CD4-positive, alpha-beta T cell treated with Interleukin-6 at 100 ng/mL for 8 hours (primary cell): ENCODE measurements around the gene FAM237A.

ENCODE experiments used
- DNase-seq: peaks from one replicate; pipeline ENCODE4 v3.0.0-alpha.2; 2020; ENCODE audit warnings: mixed read lengths, low spot score

Gene FAM237A

DNA sequence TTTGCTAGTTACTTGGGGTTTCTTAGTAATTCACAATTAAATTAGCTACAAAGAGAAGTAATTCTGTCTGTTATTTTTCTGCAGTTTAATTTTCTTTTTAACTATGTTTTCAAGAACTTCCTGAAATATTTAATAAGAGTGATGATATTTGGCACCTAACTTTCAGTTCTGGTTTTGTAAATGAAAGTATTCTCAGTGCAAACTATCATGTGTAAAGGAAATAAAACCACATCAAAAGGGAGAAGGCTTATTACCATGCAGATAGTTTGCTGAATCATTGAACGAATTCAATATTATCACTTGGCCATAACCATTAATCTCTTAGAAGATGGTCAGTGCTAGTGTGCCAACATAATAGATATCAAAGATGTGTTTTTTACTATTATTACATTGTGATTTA is 46.7 kb downstream of the FAM237A start:
- no peak for DNase-seq

GRCh38 chr2:206692971-206693370 is 50.7 kb downstream of the FAM237A start:
- DNase-seq: no peak

DNA sequence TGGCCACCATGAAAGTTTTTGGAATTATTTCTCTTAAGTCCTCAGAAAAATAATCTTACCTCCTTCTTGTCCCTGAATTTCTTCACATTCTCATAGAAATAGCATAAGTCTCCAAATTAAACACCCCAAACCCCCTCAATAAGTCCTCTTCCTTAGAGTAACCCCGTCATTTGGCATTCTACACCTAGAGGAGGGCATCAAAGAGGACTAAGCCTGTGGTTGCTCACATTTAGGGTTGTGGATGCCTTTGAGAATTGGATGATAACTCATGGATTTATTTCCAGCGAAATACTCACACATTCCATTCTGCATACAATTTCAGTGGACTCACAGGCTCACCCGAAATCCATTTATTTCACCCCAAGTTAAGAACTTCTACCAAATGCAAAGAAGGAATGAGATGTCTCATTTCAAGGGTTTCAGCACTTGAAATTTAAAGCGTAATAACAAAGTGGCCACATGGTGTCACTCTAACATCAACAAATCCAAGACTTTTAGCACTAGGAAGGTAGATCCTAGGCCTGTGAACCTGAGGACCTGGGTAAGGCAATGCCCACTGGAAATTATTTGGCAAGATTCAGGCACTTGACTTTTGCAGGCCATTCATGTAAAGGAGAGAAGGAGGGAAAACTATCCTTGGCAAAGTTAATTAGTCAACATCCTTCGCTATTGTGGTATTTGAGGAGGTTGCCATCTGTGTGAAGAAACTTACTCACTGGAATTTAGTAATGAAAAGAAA is 51.3 kb downstream of the FAM237A start:
- peak; percentile 42 for DNase-seq

DNA sequence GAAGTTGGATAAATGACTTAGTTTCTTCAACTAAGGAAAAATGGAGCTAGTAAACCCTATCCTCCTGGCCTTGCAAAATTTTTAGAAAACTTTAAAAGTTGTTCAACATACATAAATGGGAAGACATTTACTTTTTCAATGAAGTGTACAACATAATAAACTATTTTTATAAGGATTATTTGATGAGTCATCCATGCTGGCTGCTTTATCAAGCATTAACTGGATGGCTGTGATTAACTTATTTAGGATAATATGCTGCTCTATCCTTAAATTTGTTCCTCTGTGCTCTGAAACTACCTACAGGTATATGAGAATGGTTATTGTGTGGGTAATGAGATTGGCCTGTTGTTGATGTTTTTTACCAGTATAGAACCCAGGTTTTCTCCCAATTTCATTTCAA is 54.6 kb downstream of the FAM237A start:
- DNase-seq: no peak

DNA sequence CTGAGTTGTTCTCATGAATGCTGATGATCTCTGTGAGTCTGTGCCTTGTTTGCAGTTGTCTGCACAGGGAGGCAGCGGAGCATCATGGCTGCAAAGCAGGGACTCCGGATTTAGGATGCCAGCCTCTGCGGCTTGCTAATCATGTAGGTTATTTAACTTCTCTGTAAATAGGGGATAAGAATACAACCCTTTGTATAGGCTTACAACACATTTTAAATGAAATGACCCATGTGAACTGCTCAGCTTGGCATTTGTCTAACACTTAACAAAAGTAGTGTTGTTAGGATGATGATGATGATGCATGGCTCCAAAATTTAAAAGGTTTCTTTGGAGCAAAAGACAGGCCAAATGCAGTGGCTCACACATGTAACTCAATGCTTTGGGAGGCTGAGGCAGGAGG is 56.5 kb downstream of the FAM237A start:
- no peak for DNase-seq
